Breast epithelium (tissue), 4 donors: ENCODE data around the gene CHST1. TPM values are rescaled to one million over a fixed set of nuclear protein-coding genes. Genes with fewer than 3 reads are reported as not detected.

ENCODE experiments used
- DNase-seq, 2 donors: peaks; one replicate each; pipeline ENCODE4 v3.0.0-alpha.2; 2019; ENCODE audit warnings: low spot score in 2 of 2
- H3K27ac ChIP-seq, 2 donors: fragments of 200-600 bp; sonication (generic) in 1 of 2; one replicate each; pipeline ENCODE4 v1.5.1; 2016 to 2019; ENCODE audit warnings: mild to moderate bottlenecking in 1 of 2
- H3K27me3 ChIP-seq, 2 donors: fragments of 200-600 bp; sonication (generic) in 1 of 2; one replicate each; pipeline versions ENCODE4 v1.5.1 to v1.6.0; 2017 to 2019; ENCODE audit warnings: control low read depth in 1 of 2, mild to moderate bottlenecking in 1 of 2
- H3K36me3 ChIP-seq: fragments of 200-600 bp; one replicate; pipeline ENCODE4 v1.5.1; 2019
- H3K4me1 ChIP-seq, 2 donors: fragments of 200-600 bp; sonication (generic); one replicate each; pipeline ENCODE4 v1.5.1; 2016 to 2019; ENCODE audit warnings: control low read depth in 1 of 2
- H3K4me3 ChIP-seq, 3 donors: fragments of 200-600 bp; sonication (generic); 1 replicate in 2 of 3; 2 replicates in 1 of 3; pipeline ENCODE4 v1.5.1; 2016 to 2019; ENCODE audit warnings: mild to moderate bottlenecking in 3 of 3, moderate library complexity in 2 of 3
- H3K9me3 ChIP-seq, 2 donors: fragments of 200-600 bp; sonication (generic) in 1 of 2; one replicate each; pipeline ENCODE4 v1.5.1; 2016 to 2019; ENCODE audit warnings: control low read depth in 1 of 2
- CTCF ChIP-seq, 3 donors: fragments of 450-650 bp; IDR thresholded peaks; one replicate each; pipeline ENCODE4 v1.5.1; 2016 to 2017; ENCODE audit warnings: antibody characterized with exemption in 3 of 3, mild to moderate bottlenecking in 3 of 3, moderate library complexity in 3 of 3
- POLR2A ChIP-seq: fragments of 450-650 bp; IDR thresholded peaks from one replicate; pipeline ENCODE4 v1.6.1; 2016; ENCODE audit warnings: antibody characterized with exemption, mild to moderate bottlenecking, moderate library complexity
- POLR2AphosphoS5 ChIP-seq, 3 donors: sonication (generic); formaldehyde crosslinking; IDR thresholded peaks; one replicate each; pipeline ENCODE4 v1.6.1; 2017; ENCODE audit warnings: antibody characterized with exemption in 3 of 3
- intact Hi-C: fragments of 100-400 bp; cut with DNase I; formaldehyde crosslinking; loops from one replicate; pipeline ENCODE4 v1.15.1; 2023; ENCODE audit warnings: low total_unique reads
- total RNA-seq, 3 donors: library from RNA; depleted of rRNA; stranded (reverse); fragments of >200 nt; gene quantifications; one replicate each; pipeline ENCODE4 v1.1.0, GENCODE V29; 2016

CHST1 gene
- total RNA-seq, 3 donors from 2014 or later, result 1.8 to 3.6 (median 2.2) TPM

- H3K36me3 ChIP-seq, result no peaks in the 10 kb centered on the region
- no peaks in the 10 kb centered on the region for H3K4me1 ChIP-seq
- DNase-seq, result no peak
- intact Hi-C loops, result no loop called here
- no peak overlapping the region for H3K4me3 ChIP-seq
- TF ChIP-seq POLR2AphosphoS5 (IDR thresholded peaks at IDR 0.05), result no peak
- TF ChIP-seq CTCF (IDR thresholded peaks at IDR 0.05), result no peak
- TF ChIP-seq POLR2A, result no peak
- no peaks in the 10 kb centered on the region for H3K9me3 ChIP-seq
- no peak overlapping the region for H3K27ac ChIP-seq
- H3K27me3 ChIP-seq, result no peaks in the 10 kb centered on the region
Measured at GRCh38 chr11:45688472-45689033, 23.1 kb upstream of the CHST1 start.

- Histone ChIP-seq H3K27me3 (no peaks in the 10 kb centered on the region), H3K4me3 (no peak overlapping the region), H3K27ac (no peak overlapping the region), H3K9me3 (no peaks in the 10 kb centered on the region), H3K36me3 (no peaks in the 10 kb centered on the region), H3K4me1 (no peaks in the 10 kb centered on the region)
- DNase-seq, result no peak
- no peak for TF ChIP-seq POLR2AphosphoS5 (IDR thresholded peaks at IDR 0.05)
- TF ChIP-seq POLR2A, result no peak
- no peak for TF ChIP-seq CTCF (IDR thresholded peaks at IDR 0.05)
- intact Hi-C loops, result no loop called here
Measured at GRCh38 chr11:45687836-45688235, 22.4 kb upstream of the CHST1 start.

GRCh38 chr11:45685964-45686537, 20.6 kb upstream of the CHST1 start:
- no peaks in the 10 kb centered on the region for H3K36me3 ChIP-seq
- no peak overlapping the region for H3K27ac ChIP-seq
- no peak overlapping the region for H3K4me3 ChIP-seq
- TF ChIP-seq POLR2A (no peak), POLR2AphosphoS5 (IDR thresholded peaks at IDR 0.05) (no peak), CTCF (IDR thresholded peaks at IDR 0.05) (no peak)
- H3K4me1 ChIP-seq, result no peaks in the 10 kb centered on the region
- no peak for DNase-seq
- H3K27me3 ChIP-seq, result no peaks in the 10 kb centered on the region
- intact Hi-C loops, result no loop called here
- H3K9me3 ChIP-seq, result no peaks in the 10 kb centered on the region

GRCh38 chr11:45684440-45684839, 19.0 kb upstream of the CHST1 start:
- TF ChIP-seq CTCF (IDR thresholded peaks at IDR 0.05) (no peak), POLR2AphosphoS5 (IDR thresholded peaks at IDR 0.05) (no peak), POLR2A (no peak)

GRCh38 chr11:45683271-45684058, 18.0 kb upstream of the CHST1 start:
- DNase-seq, result peak in 1 of 2 donors; percentile 12
- intact Hi-C loops, result loop anchor here (1.0 kb wide), 1 partner anchor 31 kb away; no protein-coding TSS in a partner anchor

More at GRCh38 chr11:45684440-45684839, 19.0 kb upstream of the CHST1 start:
- Histone ChIP-seq H3K9me3 (no peaks in the 10 kb centered on the region), H3K4me3 (no peak overlapping the region), H3K36me3 (no peaks in the 10 kb centered on the region), H3K4me1 (no peaks in the 10 kb centered on the region), H3K27ac (no peak overlapping the region), H3K27me3 (no peaks in the 10 kb centered on the region)
- intact Hi-C loops, result loop anchor here (1.0 kb wide), 1 partner anchor 32 kb away; no protein-coding TSS in a partner anchor
- no peak for DNase-seq

More at GRCh38 chr11:45683271-45684058, 18.0 kb upstream of the CHST1 start:
- Histone ChIP-seq H3K4me1 (no peaks in the 10 kb centered on the region), H3K4me3 (no peak overlapping the region), H3K9me3 (no peaks in the 10 kb centered on the region), H3K36me3 (no peaks in the 10 kb centered on the region), H3K27me3 (no peaks in the 10 kb centered on the region), H3K27ac (no peak overlapping the region)
- TF ChIP-seq CTCF (IDR thresholded peaks at IDR 0.05), result no peak
- no peak for TF ChIP-seq POLR2A
- no peak for TF ChIP-seq POLR2AphosphoS5 (IDR thresholded peaks at IDR 0.05)
